Caco-2 (cell line): Measurements from ENCODE around the gene SMARCC1. TPM values are rescaled to one million over a fixed set of nuclear protein-coding genes. Genes with fewer than 3 reads are reported as not detected.

ENCODE experiments used
- BruUV-seq: library from RNA; stranded (reverse); fragments of 400-500 nt; replicated peaks from 2 replicates; lab custom pipeline; 2021; lab: Mats Ljungman, UMichigan
- CTCF ChIA-PET: fragments of 300-600 bp; sonication (Branson Sonifier 250); formaldehyde crosslinking; loops from one replicate; lab custom pipeline; 2022; ENCODE audit warnings: antibody characterized with exemption; lab: Charles Lee
- POLR2A ChIA-PET: fragments of 300-600 bp; sonication (Branson Sonifier 250); formaldehyde crosslinking; loops from one replicate; lab custom pipeline; 2022; ENCODE audit warnings: antibody characterized with exemption; lab: Charles Lee
- DNase-seq, 2 experiments: peaks; one replicate each; pipeline versions ENCODE4 v3.0.0 to v3.0.0-alpha.2; 2020 to 2022
- H3K27me3 ChIP-seq: replicated peaks from 2 replicates; pipeline ENCODE4 v1.6.0; 2011; ENCODE audit warnings: low read length; ENCODE audit not compliant: control insufficient read depth, insufficient read depth
- H3K36me3 ChIP-seq: 2 replicates; pipeline ENCODE4 v1.5.1; 2011; ENCODE audit warnings: low read length; ENCODE audit not compliant: control insufficient read depth, insufficient read depth
- H3K4me1 ChIP-seq: fragments of 250-450 bp; sonication (Bioruptor Pico); 2 replicates; pipeline ENCODE4 v1.5.1; 2020; ENCODE audit warnings: mild to moderate bottlenecking
- H3K4me3 ChIP-seq: 2 replicates; pipeline ENCODE4 v1.5.1; 2011; ENCODE audit warnings: low read depth, mild to moderate bottlenecking, control low read depth, low read length
- H3K9me3 ChIP-seq: fragments of 250-450 bp; sonication (Bioruptor Pico); 2 replicates; pipeline ENCODE4 v1.5.1; 2020; ENCODE audit warnings: mild to moderate bottlenecking, moderate library complexity
- H3K27ac Mint-ChIP-seq: one replicate; pipeline ENCODE4 v1.8.0; 2022; ENCODE audit warnings: mixed read lengths; ENCODE audit not compliant: unreplicated experiment
- H3K27me3 Mint-ChIP-seq: one replicate; pipeline ENCODE4 v1.8.0; 2022; ENCODE audit warnings: mixed read lengths; ENCODE audit not compliant: insufficient read depth, unreplicated experiment
- H3K36me3 Mint-ChIP-seq: one replicate; pipeline ENCODE4 v1.8.0; 2022; ENCODE audit warnings: mild to moderate bottlenecking, mixed read lengths; ENCODE audit not compliant: insufficient read depth, unreplicated experiment
- H3K4me1 Mint-ChIP-seq: one replicate; pipeline ENCODE4 v1.8.0; 2022; ENCODE audit warnings: low read depth, mixed read lengths; ENCODE audit not compliant: unreplicated experiment
- H3K4me3 Mint-ChIP-seq: one replicate; pipeline ENCODE4 v1.8.0; 2022; ENCODE audit warnings: mild to moderate bottlenecking, moderate library complexity, mixed read lengths; ENCODE audit not compliant: unreplicated experiment
- H3K9me3 Mint-ChIP-seq: one replicate; pipeline ENCODE4 v1.8.0; 2022; ENCODE audit warnings: mixed read lengths; ENCODE audit not compliant: unreplicated experiment
- CTCF ChIP-seq, 2 experiments: fragments of 200-600 bp in 1 of 2; IDR thresholded peaks; 1 replicate in 1 of 2; 2 replicates in 1 of 2; pipeline versions ENCODE4 v1.5.1 to v1.8.0; 2011 to 2022; ENCODE audit warnings: antibody characterized with exemption in 1 of 2, control low read depth in 1 of 2, inconsistent platforms in 1 of 2, low read depth in 1 of 2, low read length in 1 of 2, mild to moderate bottlenecking in 1 of 2, moderate library complexity in 1 of 2; ENCODE audit not compliant: insufficient read depth in 1 of 2, severe bottlenecking in 1 of 2, unreplicated experiment in 1 of 2
- intact Hi-C: fragments of 100-400 bp; cut with micrococcal nuclease; formaldehyde crosslinking; loops from one replicate; pipeline ENCODE4 v1.10.0; 2022; ENCODE audit not compliant: unreplicated experiment
- total RNA-seq: library from RNA; stranded (reverse); gene quantifications from 2 replicates; pipeline ENCODE4 v1.2.3, GENCODE V29; 2022

Gene SMARCC1
- total RNA-seq, 1 experiment from 2014 or later = 128 TPM

DNA sequence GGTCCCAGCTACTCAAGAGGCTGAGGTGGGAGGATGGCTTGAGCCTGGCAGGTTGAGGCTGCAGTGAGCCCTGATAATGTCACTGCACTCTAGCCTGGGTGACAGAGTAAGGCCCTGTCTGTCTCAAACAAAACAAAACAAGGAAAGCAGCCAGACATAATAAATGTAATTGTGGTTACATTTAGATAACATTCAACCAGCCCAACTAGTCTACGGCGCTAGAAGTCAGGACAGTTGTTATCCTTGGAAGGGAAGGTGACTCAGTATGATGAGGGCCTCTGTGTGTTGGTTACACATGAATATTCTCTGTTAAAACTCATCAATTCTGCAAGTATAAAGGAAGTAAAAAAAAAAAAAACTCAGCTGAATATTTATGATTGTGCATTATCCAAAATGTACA is 176.0 kb downstream of the SMARCC1 start:
- ChIA-PET POLR2A (no interaction called here), CTCF (no interaction called here)
- H3K27me3 Mint-ChIP-seq = no peaks in the 10 kb centered on the region
- Histone ChIP-seq H3K9me3 (no peaks in the 10 kb centered on the region), H3K4me3 (no peak overlapping the region), H3K36me3 (peaks cover 5% of the 10 kb centered on the region), H3K4me1 (no peaks in the 10 kb centered on the region), H3K27me3 (no peaks in the 10 kb centered on the region)
- no peaks in the 10 kb centered on the region for H3K9me3 Mint-ChIP-seq
- H3K36me3 Mint-ChIP-seq = peaks cover 80% of the 10 kb centered on the region
- intact Hi-C loops = no loop called here
- DNase-seq = no peak
- no peak overlapping the region for H3K4me3 Mint-ChIP-seq
- no TSS peak for BruUV-seq
- H3K27ac Mint-ChIP-seq = no peak overlapping the region
- H3K4me1 Mint-ChIP-seq = no peaks in the 10 kb centered on the region
- TF ChIP-seq CTCF (IDR thresholded peaks at IDR 0.05; ENCODE audit: insufficient read depth in 1 of 2, low read depth in 1 of 2, low read length in 1 of 2, severe bottlenecking in 1 of 2, unreplicated experiment in 1 of 2) = no peak

DNA sequence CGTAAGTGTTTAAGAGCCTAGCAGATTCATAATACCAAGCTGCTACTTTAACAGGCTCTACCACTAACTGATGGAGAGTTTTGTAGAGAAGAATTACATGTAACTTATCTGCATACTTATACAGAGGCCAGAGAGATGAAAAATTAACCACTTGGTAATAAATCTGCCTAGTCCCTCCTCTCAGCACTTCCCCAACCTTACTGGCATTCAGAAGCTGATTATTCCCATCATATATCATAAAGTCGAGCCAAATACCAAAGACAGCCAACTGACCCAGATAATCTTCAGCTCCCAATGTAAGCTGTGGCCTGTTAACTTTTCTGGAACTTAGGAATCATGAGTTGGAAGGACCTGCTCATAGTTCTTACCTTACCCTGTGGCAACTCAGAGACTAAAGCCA is 177.5 kb downstream of the SMARCC1 start:
- H3K4me1 Mint-ChIP-seq = no peaks in the 10 kb centered on the region
- no peaks in the 10 kb centered on the region for H3K27me3 Mint-ChIP-seq
- ChIA-PET POLR2A (no interaction called here), CTCF (interaction anchor here (0.6 kb wide), 1 partner anchor 183 kb away, joined by 5 read pairs; no protein-coding TSS in a partner anchor)
- H3K36me3 ChIP-seq = peaks cover 2% of the 10 kb centered on the region
- no peaks in the 10 kb centered on the region for H3K4me1 ChIP-seq
- intact Hi-C loops = no loop called here
- no peak overlapping the region for H3K27ac Mint-ChIP-seq
- H3K27me3 ChIP-seq = no peaks in the 10 kb centered on the region
- peaks cover 78% of the 10 kb centered on the region for H3K36me3 Mint-ChIP-seq
- no peak for DNase-seq
- no peak overlapping the region for H3K4me3 Mint-ChIP-seq
- no peak for TF ChIP-seq CTCF (IDR thresholded peaks at IDR 0.05; ENCODE audit: insufficient read depth in 1 of 2, low read depth in 1 of 2, low read length in 1 of 2, severe bottlenecking in 1 of 2, unreplicated experiment in 1 of 2)
- no TSS peak for BruUV-seq
- no peaks in the 10 kb centered on the region for H3K9me3 Mint-ChIP-seq
- H3K9me3 ChIP-seq = no peaks in the 10 kb centered on the region
- H3K4me3 ChIP-seq = no peak overlapping the region

DNA sequence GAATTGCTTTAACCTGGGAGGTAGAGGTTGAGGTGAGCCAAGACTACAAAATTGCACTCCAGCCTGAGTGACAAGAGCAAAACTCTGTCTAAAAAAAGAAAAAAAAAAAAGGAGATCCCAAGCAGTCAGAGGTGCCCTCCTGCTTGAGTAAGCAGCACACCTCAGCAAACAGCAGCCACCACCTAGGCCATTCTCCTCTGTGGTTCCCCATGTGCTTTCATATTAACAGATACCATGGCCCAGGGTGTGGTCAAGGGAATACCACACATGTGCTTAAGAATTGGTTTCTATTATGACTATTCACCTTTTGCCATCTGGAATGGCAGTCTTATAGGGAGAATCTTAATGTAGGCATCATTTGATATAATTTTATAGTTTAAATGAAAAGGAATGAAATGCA is 178.4 kb downstream of the SMARCC1 start:
- Mint-ChIP-seq H3K27ac (no peak overlapping the region), H3K36me3 (peaks cover 73% of the 10 kb centered on the region), H3K4me1 (no peaks in the 10 kb centered on the region), H3K27me3 (no peaks in the 10 kb centered on the region), H3K9me3 (no peaks in the 10 kb centered on the region), H3K4me3 (no peak overlapping the region)
- ChIA-PET POLR2A (no interaction called here), CTCF (no interaction called here)
- H3K27me3 ChIP-seq = no peaks in the 10 kb centered on the region
- no peak for DNase-seq
- H3K4me1 ChIP-seq = no peaks in the 10 kb centered on the region
- no peak for TF ChIP-seq CTCF (IDR thresholded peaks at IDR 0.05; ENCODE audit: insufficient read depth in 1 of 2, low read depth in 1 of 2, low read length in 1 of 2, severe bottlenecking in 1 of 2, unreplicated experiment in 1 of 2)
- intact Hi-C loops = no loop called here
- H3K36me3 ChIP-seq = peaks cover 2% of the 10 kb centered on the region
- no TSS peak for BruUV-seq
- H3K9me3 ChIP-seq = no peaks in the 10 kb centered on the region
- no peak overlapping the region for H3K4me3 ChIP-seq
